HG02610 (cell line): ENCODE data around the gene PDXK.

ENCODE experiments used
- ATAC-seq: cut with Tn5 transposase; IDR thresholded peaks from one replicate; pipeline ENCODE4 v1.9.1; 2021; ENCODE audit warnings: mild to moderate bottlenecking, moderate library complexity; ENCODE audit not compliant: unreplicated experiment

Gene PDXK

GRCh38 chr21:43740497-43741156 lies 21.7 kb downstream of the PDXK start:
- ATAC-seq: no peak

- ATAC-seq: no peak
Observed at GRCh38 chr21:43741423-43742096, 22.6 kb downstream of the PDXK start.

- ATAC-seq: no peak
Observed at GRCh38 chr21:43743947-43744346, 25.0 kb downstream of the PDXK start.

GRCh38 chr21:43744725-43745124 lies 25.8 kb downstream of the PDXK start:
- no peak for ATAC-seq

- ATAC-seq: no peak
Observed at GRCh38 chr21:43745772-43746517, 27.0 kb downstream of the PDXK start.

- no peak for ATAC-seq
Observed at GRCh38 chr21:43748622-43749021, 29.7 kb downstream of the PDXK start.

- ATAC-seq: no peak
Observed at GRCh38 chr21:43749651-43750262, 30.8 kb downstream of the PDXK start.

GRCh38 chr21:43750339-43751033 lies 31.6 kb downstream of the PDXK start:
- ATAC-seq: no peak

- ATAC-seq: no peak
Observed at GRCh38 chr21:43751955-43752591, 33.1 kb downstream of the PDXK start.

- ATAC-seq: no peak
Observed at GRCh38 chr21:43752758-43753438, 34.0 kb downstream of the PDXK start.

- ATAC-seq: no peak
Observed at GRCh38 chr21:43753439-43753799, 34.5 kb downstream of the PDXK start.

GRCh38 chr21:43754948-43755781 lies 36.2 kb downstream of the PDXK start:
- no peak for ATAC-seq

- no peak for ATAC-seq
Observed at GRCh38 chr21:43755820-43756594, 37.1 kb downstream of the PDXK start.

GRCh38 chr21:43757601-43758000 lies 38.7 kb downstream of the PDXK start:
- no peak for ATAC-seq

GRCh38 chr21:43758111-43758641 lies 39.2 kb downstream of the PDXK start:
- no peak for ATAC-seq

- no peak for ATAC-seq
Observed at GRCh38 chr21:43758811-43759210, 39.9 kb downstream of the PDXK start.

GRCh38 chr21:43759651-43760050 lies 40.7 kb downstream of the PDXK start:
- ATAC-seq: no peak

GRCh38 chr21:43760391-43760958 lies 41.5 kb downstream of the PDXK start:
- ATAC-seq: no peak
